ENCODE data around the gene PDE7B.

- no peak for TF ChIP-seq CTCF (conservative IDR thresholded peaks at IDR 0.05)
- no peak for TF ChIP-seq ZFX (IDR thresholded peaks at IDR 0.05)
Measured at GRCh38 chr6:136181861-136182260, 330.4 kb downstream of the PDE7B start.

Data from C4-2B (cell line).